Endothelial cell of umbilical vein (primary cell): ENCODE data around the gene ENG. TPM values are rescaled to one million over a fixed set of nuclear protein-coding genes. Genes with fewer than 3 reads are reported as not detected.

Experiments
- BruUV-seq: library from RNA; stranded (reverse); fragments of 400-500 nt; replicated peaks from 2 replicates; lab custom pipeline; 2021; lab: Mats Ljungman, UMichigan
- CTCF ChIA-PET: fragments of 300-600, 350-600 bp; sonication (Branson Sonifier 250); formaldehyde crosslinking; loops from one replicate; lab custom pipeline; 2021; ENCODE audit warnings: antibody characterized with exemption, inconsistent platforms; lab: Charles Lee
- POLR2A ChIA-PET: fragments of 300-600, 350-600 bp; sonication (Branson Sonifier 250); formaldehyde crosslinking; loops from one replicate; lab custom pipeline; 2021; ENCODE audit warnings: antibody characterized with exemption, inconsistent platforms; lab: Charles Lee
- DNase-seq: peaks from one replicate; pipeline ENCODE4 v3.0.0-alpha.2; 2011; ENCODE audit warnings: low read depth, low spot score
- FAIRE-seq: peaks from 2 replicates; lab custom pipeline; 2011; peaks lifted over from hg19 to GRCh38; lab: Jason Lieb, UNC
- H2AFZ ChIP-seq: 2 replicates; pipeline ENCODE4 v1.6.0; 2012; ENCODE audit warnings: low read depth, low read length, control low read depth, inconsistent platforms
- H3K27ac ChIP-seq: 2 replicates; pipeline ENCODE4 v1.5.1; 2011; ENCODE audit warnings: low read depth, mild to moderate bottlenecking, control low read depth, low read length, moderate library complexity; ENCODE audit not compliant: insufficient read depth
- H3K27me3 ChIP-seq, 2 experiments: 2 replicates each; pipeline versions ENCODE4 v1.6.0 to v1.6.1; 2011; ENCODE audit warnings: low read length in 2 of 2, mixed read lengths in 1 of 2; ENCODE audit not compliant: control insufficient read depth in 2 of 2, insufficient read depth in 2 of 2
- H3K36me3 ChIP-seq, 2 experiments: 2 replicates in 1 of 2; 3 replicates in 1 of 2; pipeline ENCODE4 v1.5.1; 2011; ENCODE audit warnings: low read length in 2 of 2, mild to moderate bottlenecking in 1 of 2, moderate library complexity in 1 of 2; ENCODE audit not compliant: control insufficient read depth in 2 of 2, insufficient read depth in 2 of 2; ENCODE audit errors: extremely low read depth in 1 of 2
- H3K4me1 ChIP-seq: 3 replicates; pipeline ENCODE4 v1.5.1; 2011; ENCODE audit warnings: mild to moderate bottlenecking, low read length; ENCODE audit not compliant: control insufficient read depth, insufficient read depth; ENCODE audit errors: extremely low read depth
- H3K4me2 ChIP-seq: 2 replicates; pipeline ENCODE4 v1.6.1; 2011; ENCODE audit warnings: low read length, control low read depth, mixed read lengths; ENCODE audit not compliant: insufficient read depth
- H3K4me3 ChIP-seq, 3 experiments: fragments of 200-600 bp in 1 of 3; sonication (generic), shearing (Covaris generic) in 1 of 3; replicated peaks in 1 of 3; 2 replicates each; pipeline ENCODE4 v1.5.1; 2011 to 2016; ENCODE audit warnings: control low read depth in 3 of 3, low read length in 3 of 3, mild to moderate bottlenecking in 2 of 3, inconsistent platforms in 1 of 3, low read depth in 1 of 3, moderate library complexity in 1 of 3; ENCODE audit not compliant: insufficient read depth in 1 of 3
- H3K79me2 ChIP-seq: 2 replicates; pipeline ENCODE4 v1.6.0; 2012; ENCODE audit warnings: low read length, inconsistent platforms; ENCODE audit not compliant: control insufficient read depth, insufficient read depth
- H3K9ac ChIP-seq: replicated peaks from 2 replicates; pipeline ENCODE3; 2011; ENCODE audit warnings: low read length, control low read depth; ENCODE audit not compliant: insufficient read depth; ENCODE audit errors: extremely low read depth
- H3K9me1 ChIP-seq: replicated peaks from 3 replicates; pipeline ENCODE4 v1.6.0; 2011; ENCODE audit warnings: mild to moderate bottlenecking, low read length; ENCODE audit not compliant: control insufficient read depth, insufficient read depth; ENCODE audit errors: extremely low read depth
- H3K9me3 ChIP-seq: replicated peaks from 2 replicates; pipeline ENCODE4 v1.5.1; 2012; ENCODE audit warnings: low read length, inconsistent platforms; ENCODE audit not compliant: control insufficient read depth, insufficient read depth
- H4K20me1 ChIP-seq: replicated peaks from 2 replicates; pipeline ENCODE3; 2011; ENCODE audit warnings: mild to moderate bottlenecking, low read length; ENCODE audit not compliant: control insufficient read depth, insufficient read depth; ENCODE audit errors: extremely low read depth
- CTCF ChIP-seq, 2 donors: IDR thresholded peaks; 1 replicate in 1 of 2; 2 replicates in 1 of 2; pipeline ENCODE4 v1.5.1; 2011; ENCODE audit warnings: low read length in 2 of 2, mild to moderate bottlenecking in 2 of 2, moderate library complexity in 2 of 2, control low read depth in 1 of 2, inconsistent platforms in 1 of 2, low read depth in 1 of 2; ENCODE audit not compliant: insufficient read depth in 1 of 2; ENCODE audit errors: extremely low read depth in 1 of 2
- EZH2 ChIP-seq: IDR thresholded peaks from 2 replicates; pipeline ENCODE4 v1.6.1; 2012; ENCODE audit warnings: borderline replicate concordance, low read depth, mild to moderate bottlenecking, moderate library complexity, low read length, inconsistent platforms; ENCODE audit not compliant: severe bottlenecking
- FOS ChIP-seq: IDR thresholded peaks from 2 replicates; pipeline ENCODE4 v1.6.1; 2011; ENCODE audit warnings: mild to moderate bottlenecking, low read length, moderate library complexity, borderline replicate concordance; ENCODE audit not compliant: insufficient read depth
- GATA2 ChIP-seq: IDR thresholded peaks from 2 replicates; pipeline ENCODE4 v1.7.0; 2011; ENCODE audit warnings: low read depth, mild to moderate bottlenecking, moderate library complexity, mixed read lengths, low read length; ENCODE audit not compliant: insufficient read length, insufficient read depth
- JUN ChIP-seq: IDR thresholded peaks from 2 replicates; pipeline ENCODE4 v1.6.1; 2011; ENCODE audit warnings: borderline replicate concordance, low read depth; ENCODE audit not compliant: insufficient read length, insufficient read depth
- MAX ChIP-seq: IDR thresholded peaks from 2 replicates; pipeline ENCODE4 v1.6.1; 2011; ENCODE audit not compliant: insufficient read depth, insufficient read length
- MYC ChIP-seq: IDR thresholded peaks from one replicate; pipeline ENCODE4 v1.6.1; 2011; ENCODE audit warnings: mild to moderate bottlenecking, low read depth, low read length
- POLR2A ChIP-seq: IDR thresholded peaks from 2 replicates; pipeline ENCODE4 v1.6.1; 2012; ENCODE audit warnings: low read depth, mild to moderate bottlenecking, control low read depth, low read length
- POLR2AphosphoS5 ChIP-seq: IDR thresholded peaks from 2 replicates; pipeline ENCODE4 v1.6.1; 2012; ENCODE audit warnings: low read depth, mild to moderate bottlenecking, control low read depth, low read length, moderate library complexity; ENCODE audit not compliant: insufficient read depth
- dilution Hi-C: fragments of 300-500 bp; cut with MboI; formaldehyde crosslinking; loops from one replicate; pipeline ENCODE4 v1.15.0; 2019; ENCODE audit warnings: low sequenced_read_pairs; ENCODE audit not compliant: extremely low pct_ligation_motif_present
- intact Hi-C: fragments of 100-400 bp; cut with micrococcal nuclease; formaldehyde crosslinking; loops from one replicate; pipeline ENCODE4 v1.10.0; 2022
- polyA plus RNA-seq, 4 experiments: library from polyadenylated mRNA; depleted of rRNA in 3 of 4; stranded (reverse) in 3 of 4; unstranded in 1 of 4; fragments of >200 nt; gene quantifications; 2 replicates each; pipeline versions ENCODE4 v1.2.1 to v1.2.3, GENCODE V29; 2011 to 2012; ENCODE audit warnings: missing spikeins in 1 of 4
- total RNA-seq: library from RNA; stranded (reverse); gene quantifications from 2 replicates; pipeline ENCODE4 v1.2.3, GENCODE V29; 2021

ENG gene
- total and polyA plus RNA-seq, 2 donors (not counting 3 experiments of a cell fraction or from before 2014, with no cell fraction given): 338 to 728 TPM

GRCh38 chr9:127777368-127777980, 77.0 kb downstream of the ENG start:
- FAIRE-seq: no peak
- no peak overlapping the region for H3K4me3 ChIP-seq
- H3K27ac ChIP-seq: no peak overlapping the region
- TF ChIP-seq EZH2: no peak
- TF ChIP-seq POLR2AphosphoS5: no peak
- no peak for TF ChIP-seq CTCF (IDR thresholded peaks at IDR 0.05; ENCODE audit: extremely low read depth in 1 of 2, insufficient read depth in 1 of 2, low read depth in 1 of 2, low read length in 2 of 2)
- TF ChIP-seq JUN: no peak
- no peak for TF ChIP-seq MAX
- TF ChIP-seq FOS: no peak
- TF ChIP-seq POLR2A: no peak
- TF ChIP-seq MYC: no peak
- no peak for TF ChIP-seq GATA2
- H3K4me2 ChIP-seq: no peak overlapping the region
- H2AFZ ChIP-seq: no peak overlapping the region
- BruUV-seq: no TSS peak
- H3K79me2 ChIP-seq: no peaks in the 10 kb centered on the region
- H3K9ac ChIP-seq: no peak overlapping the region
- no peaks in the 10 kb centered on the region for H4K20me1 ChIP-seq
- dilution Hi-C loops (no loop called here), intact Hi-C loops (no loop called here)
- CTCF ChIA-PET: interaction anchor here (8.8 kb wide), 1 partner anchor 11 kb away, joined by 167 read pairs; no protein-coding TSS in a partner anchor
- H3K27me3 ChIP-seq: no peaks in the 10 kb centered on the region
- H3K9me3 ChIP-seq: no peaks in the 10 kb centered on the region
- POLR2A ChIA-PET: no interaction called here
- H3K4me1 ChIP-seq: peaks cover 11% of the 10 kb centered on the region
- no peaks in the 10 kb centered on the region for H3K9me1 ChIP-seq
- DNase-seq: no peak
- H3K36me3 ChIP-seq: no peaks in the 10 kb centered on the region
